Upper lobe of left lung (tissue), 4 donors: Measurements from ENCODE around the gene AADACL3.
"Not testable (repeated sequence)": the region's sequence is repeated elsewhere in the genome, so short reads cannot be mapped to it uniquely, and the experiment has no call there.

Experiments
- CTCF ChIP-seq, 6 experiments: fragments of 450-650 bp in 4 of 6; fragments of 200-600 bp in 2 of 6; sonication (generic) in 2 of 6; IDR thresholded peaks; one replicate each; pipeline ENCODE4 v1.5.1; 2016 to 2019; ENCODE audit warnings: antibody characterized with exemption in 6 of 6
- EP300 ChIP-seq, 4 donors: sonication (generic); formaldehyde crosslinking; IDR thresholded peaks; one replicate each; pipeline ENCODE4 v1.5.1; 2017; ENCODE audit warnings: antibody characterized with exemption in 4 of 4, control low read depth in 2 of 4
- POLR2AphosphoS5 ChIP-seq, 2 donors: sonication (generic); formaldehyde crosslinking; IDR thresholded peaks; one replicate each; pipeline ENCODE4 v1.5.1; 2017; ENCODE audit warnings: antibody characterized with exemption in 2 of 2

- not testable (repeated sequence) for TF ChIP-seq POLR2AphosphoS5, CTCF, EP300 (IDR thresholded peaks at IDR 0.05)
Observed at GRCh38 chr1:12676122-12676521, 39.8 kb upstream of the AADACL3 start.
